Esophagus squamous epithelium (tissue), 5 donors: ENCODE data around the gene CAMK4. TPM values are rescaled to one million over a fixed set of nuclear protein-coding genes. Genes with fewer than 3 reads are reported as not detected.

Source experiments
- DNase-seq: peaks from one replicate; lab custom pipeline; 2025; lab: John Stamatoyannopoulos, UW
- H3K27ac ChIP-seq, 4 donors: fragments of 200-600 bp; sonication (generic); one replicate each; pipeline ENCODE4 v1.5.1; 2016 to 2019; ENCODE audit warnings: mild to moderate bottlenecking in 1 of 4
- H3K27me3 ChIP-seq, 4 donors: fragments of 200-600 bp; sonication (generic); 1 replicate in 3 of 4; 2 replicates in 1 of 4; pipeline versions ENCODE4 v1.5.1 to v1.6.0; 2017 to 2021; ENCODE audit warnings: antibody characterized with exemption in 1 of 4
- H3K36me3 ChIP-seq, 3 donors: fragments of 200-600 bp; sonication (generic); one replicate each; pipeline ENCODE4 v1.5.1; 2016 to 2019
- H3K4me1 ChIP-seq, 3 donors: fragments of 200-600 bp; sonication (generic); one replicate each; pipeline ENCODE4 v1.5.1; 2017 to 2019
- H3K4me3 ChIP-seq, 4 donors: fragments of 200-600 bp; sonication (generic); 1 replicate in 3 of 4; 2 replicates in 1 of 4; pipeline ENCODE4 v1.5.1; 2016 to 2019; ENCODE audit warnings: mild to moderate bottlenecking in 2 of 4, moderate library complexity in 1 of 4
- H3K9me3 ChIP-seq, 3 donors: fragments of 200-600 bp; sonication (generic); one replicate each; pipeline ENCODE4 v1.5.1; 2016 to 2019
- CTCF ChIP-seq, 6 experiments: fragments of 450-650 bp in 4 of 6; fragments of 200-600 bp in 2 of 6; sonication (generic) in 2 of 6; IDR thresholded peaks; one replicate each; pipeline ENCODE4 v1.5.1; 2016 to 2019; ENCODE audit warnings: antibody characterized with exemption in 6 of 6, mild to moderate bottlenecking in 4 of 6, moderate library complexity in 4 of 6
- POLR2A ChIP-seq, 4 donors: fragments of 450-650 bp; IDR thresholded peaks; one replicate each; pipeline ENCODE4 v1.6.1; 2017; ENCODE audit warnings: antibody characterized with exemption in 4 of 4, mild to moderate bottlenecking in 4 of 4, moderate library complexity in 3 of 4
- WGBS, 2 donors: methylation state at CpG; one replicate each; pipeline ENCODE4 v1.1.5; 2018; 5-methylcytosine and 5-hydroxymethylcytosine counted together
- intact Hi-C: fragments of 100-400 bp; cut with DNase I; formaldehyde crosslinking; loops from one replicate; pipeline ENCODE4 v1.15.0; 2022
- total RNA-seq, 4 donors: library from RNA; depleted of rRNA; stranded (reverse); fragments of >200 nt; gene quantifications; one replicate each; pipeline ENCODE4 v1.1.0, GENCODE V29; 2016
- donor health status: DM: yes; HTN: yes; CAD: no.

CAMK4 gene
- total RNA-seq, 4 donors from 2014 or later: 1.5 to 3.2 (median 2.6) TPM

GRCh38 chr5:111326551-111326950 lies 102.4 kb downstream of the CAMK4 start:
- intact Hi-C loops: no loop called here
- 78 to 87% methylated on average over 4 of the region's 4 CpGs for WGBS, 2 donors
- no peak for TF ChIP-seq CTCF (IDR thresholded peaks at IDR 0.05)
- no peak for TF ChIP-seq POLR2A (IDR thresholded peaks at IDR 0.05)
- DNase-seq: no peak
- Histone ChIP-seq H3K4me1 (no peaks in the 10 kb centered on the region), H3K27me3 (no peaks in the 10 kb centered on the region), H3K27ac (no peak overlapping the region), H3K36me3 (no peaks in the 10 kb centered on the region), H3K4me3 (no peak overlapping the region), H3K9me3 (no peaks in the 10 kb centered on the region)

GRCh38 chr5:111337133-111337532 lies 112.9 kb downstream of the CAMK4 start:
- WGBS, 2 donors: 56 to 59% methylated on average over 1 of the region's 1 CpG
- no peak for DNase-seq

GRCh38 chr5:111337688-111338087 lies 113.5 kb downstream of the CAMK4 start:
- WGBS, 2 donors: 23 to 31% methylated on average over 2 of the region's 2 CpGs
- H3K27ac ChIP-seq: no peak overlapping the region
- H3K27me3 ChIP-seq: no peaks in the 10 kb centered on the region
- H3K36me3 ChIP-seq: no peaks in the 10 kb centered on the region
- H3K4me3 ChIP-seq: no peak overlapping the region
- no peaks in the 10 kb centered on the region for H3K9me3 ChIP-seq
- TF ChIP-seq CTCF (IDR thresholded peaks at IDR 0.05) (no peak), POLR2A (IDR thresholded peaks at IDR 0.05) (no peak)
- no peaks in the 10 kb centered on the region for H3K4me1 ChIP-seq
- intact Hi-C loops: no loop called here
- DNase-seq: no peak

More at GRCh38 chr5:111337133-111337532, 112.9 kb downstream of the CAMK4 start:
- TF ChIP-seq POLR2A (IDR thresholded peaks at IDR 0.05): no peak
- TF ChIP-seq CTCF (IDR thresholded peaks at IDR 0.05): no peak
- Histone ChIP-seq H3K9me3 (no peaks in the 10 kb centered on the region), H3K27ac (no peak overlapping the region), H3K4me1 (no peaks in the 10 kb centered on the region), H3K36me3 (no peaks in the 10 kb centered on the region), H3K4me3 (no peak overlapping the region), H3K27me3 (no peaks in the 10 kb centered on the region)
- intact Hi-C loops: no loop called here

- no peak for DNase-seq
- Histone ChIP-seq H3K9me3 (no peaks in the 10 kb centered on the region), H3K4me1 (no peaks in the 10 kb centered on the region), H3K36me3 (no peaks in the 10 kb centered on the region), H3K27me3 (no peaks in the 10 kb centered on the region), H3K27ac (no peak overlapping the region), H3K4me3 (no peak overlapping the region)
- 58 to 59% methylated on average over 8 of the region's 8 CpGs for WGBS, 2 donors
- intact Hi-C loops: no loop called here
- no peak for TF ChIP-seq POLR2A (IDR thresholded peaks at IDR 0.05)
- TF ChIP-seq CTCF (IDR thresholded peaks at IDR 0.05): no peak
These were observed 121.5 kb downstream of the CAMK4 start for GRCh38 chr5:111345731-111346130.

- no peaks in the 10 kb centered on the region for H3K4me1 ChIP-seq
- no peaks in the 10 kb centered on the region for H3K36me3 ChIP-seq
- no peak for TF ChIP-seq CTCF (IDR thresholded peaks at IDR 0.05)
- TF ChIP-seq POLR2A (IDR thresholded peaks at IDR 0.05): no peak
- DNase-seq: no peak
- intact Hi-C loops: no loop called here
- H3K9me3 ChIP-seq: no peaks in the 10 kb centered on the region
- H3K4me3 ChIP-seq: no peak overlapping the region
- H3K27me3 ChIP-seq: no peaks in the 10 kb centered on the region
- no peak overlapping the region for H3K27ac ChIP-seq
These were observed 122.8 kb downstream of the CAMK4 start for GRCh38 chr5:111347021-111347420.
